ENCODE results near the gene MEX3D.

DNA sequence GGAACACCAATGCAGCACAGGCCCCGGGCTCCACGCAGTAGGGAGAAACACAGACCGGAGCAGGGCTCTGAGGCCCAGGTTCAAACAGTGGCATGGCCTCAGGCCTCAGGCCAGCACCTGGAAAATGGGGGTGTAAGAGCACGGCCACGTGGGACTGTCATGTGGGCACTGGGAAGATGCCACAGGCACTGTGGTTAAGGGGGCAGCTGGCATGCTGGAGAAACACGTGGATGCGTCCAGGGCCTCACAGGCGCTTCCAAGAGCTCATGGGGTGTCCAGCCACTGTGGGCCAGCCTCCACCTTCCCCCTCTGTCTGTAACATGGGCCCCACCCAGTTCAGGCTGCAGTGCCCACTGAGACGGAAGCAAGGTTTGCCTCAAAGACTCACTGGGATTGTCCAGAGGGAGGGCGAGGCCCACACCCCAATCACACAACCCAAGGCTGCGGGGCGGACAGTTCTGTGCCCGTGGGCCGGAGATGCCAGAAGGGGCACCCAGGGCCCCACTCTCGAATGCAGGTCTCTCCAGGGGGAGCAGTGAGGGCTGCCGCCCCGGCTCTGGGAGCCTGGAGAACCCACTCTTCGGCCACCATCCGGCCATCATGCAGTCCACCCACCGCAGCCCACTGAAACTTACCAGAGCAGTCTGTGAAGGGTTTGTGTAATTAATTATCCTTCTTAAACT is 30.8 kb upstream of the MEX3D start:
- TF ChIP-seq CTCF (conservative IDR thresholded peaks at IDR 0.05; ENCODE audit: low read depth, low read length) (no peak), RAD21 (IDR thresholded peaks at IDR 0.05; ENCODE audit: low read length) (no peak), CHD1 (IDR thresholded peaks at IDR 0.05; ENCODE audit: low read depth, low read length) (no peak), RCOR1 (IDR thresholded peaks at IDR 0.05; ENCODE audit: insufficient replicate concordance, low read length) (no peak), POLR2A (IDR thresholded peaks at IDR 0.05; ENCODE audit: low read depth, low read length) (no peak), CEBPB (IDR thresholded peaks at IDR 0.05; ENCODE audit: low read depth, low read length) (no peak), BHLHE40 (IDR thresholded peaks at IDR 0.05; ENCODE audit: low read depth, low read length) (no peak), SMC3 (IDR thresholded peaks at IDR 0.05; ENCODE audit: low read depth, low read length) (no peak), USF2 (IDR thresholded peaks at IDR 0.05; ENCODE audit: low read depth, low read length) (no peak), MAFK (IDR thresholded peaks at IDR 0.05; ENCODE audit: low read depth, low read length) (no peak)

Data from IMR-90 (cell line).